DMS153 treated with DMSO at 0.1 percent for 48 hours (cell line): Measurements from ENCODE around the gene COA1.
A peak's percentile ranks its signal among the peaks of the same experiment; 100 is the strongest.

Experiments used
- DNase-seq: peaks from one replicate; lab custom pipeline; 2025; ENCODE audit not compliant: unreplicated experiment; lab: John Stamatoyannopoulos, UW

COA1 gene

GRCh38 chr7:43656997-43657396 is 72.3 kb downstream of the COA1 start:
- no peak for DNase-seq

DNA sequence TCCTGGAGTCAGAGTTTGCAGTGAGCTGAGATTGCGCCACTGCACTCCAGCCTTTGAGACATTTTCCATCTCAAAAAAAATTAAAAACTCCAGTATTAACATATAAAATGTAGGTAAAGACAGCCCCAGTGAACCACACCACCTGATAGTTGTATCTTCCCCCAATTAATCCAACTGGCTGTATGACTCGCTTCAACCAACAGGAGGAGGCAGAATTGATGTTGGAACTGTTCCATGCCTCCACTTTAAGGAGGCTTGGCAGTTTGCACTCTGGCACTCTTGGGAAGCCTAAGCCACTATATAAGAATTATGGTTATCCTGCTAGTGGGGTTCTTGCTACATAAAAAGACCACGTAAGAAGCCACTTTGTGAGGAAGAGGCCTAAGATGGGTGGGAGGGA is 73.7 kb downstream of the COA1 start:
- no peak for DNase-seq

DNA sequence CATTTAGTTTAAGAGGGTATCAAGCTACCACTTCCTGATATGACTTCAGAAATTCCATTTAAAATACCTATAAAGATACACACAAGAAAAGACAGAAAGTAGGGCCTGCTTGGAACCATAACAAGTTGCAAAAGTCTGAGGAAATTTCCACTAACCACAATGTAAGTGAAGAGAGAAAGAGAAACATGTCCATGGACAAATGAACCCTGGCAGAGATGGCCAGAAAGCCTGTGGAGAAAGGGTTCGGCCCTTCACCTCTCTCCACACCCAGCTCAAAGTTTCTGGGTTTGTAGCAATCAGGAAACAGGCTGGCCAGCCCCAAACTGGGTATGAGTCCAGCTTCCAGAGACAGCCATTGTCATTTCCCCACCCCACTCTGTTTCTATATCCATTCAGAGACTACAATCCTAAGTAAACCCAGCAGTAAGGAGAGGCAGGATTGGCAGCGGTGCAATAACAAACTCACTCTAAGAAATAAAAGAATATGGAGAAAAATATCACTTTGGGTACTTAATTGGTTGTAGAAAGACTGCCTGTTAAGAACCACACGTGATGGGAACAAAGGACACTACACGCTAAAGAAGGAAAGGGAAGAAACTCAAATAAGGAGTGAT is 75.3 kb downstream of the COA1 start:
- DNase-seq: no peak

- no peak for DNase-seq
These were observed 75.9 kb downstream of the COA1 start for GRCh38 chr7:43653466-43653865.

DNA sequence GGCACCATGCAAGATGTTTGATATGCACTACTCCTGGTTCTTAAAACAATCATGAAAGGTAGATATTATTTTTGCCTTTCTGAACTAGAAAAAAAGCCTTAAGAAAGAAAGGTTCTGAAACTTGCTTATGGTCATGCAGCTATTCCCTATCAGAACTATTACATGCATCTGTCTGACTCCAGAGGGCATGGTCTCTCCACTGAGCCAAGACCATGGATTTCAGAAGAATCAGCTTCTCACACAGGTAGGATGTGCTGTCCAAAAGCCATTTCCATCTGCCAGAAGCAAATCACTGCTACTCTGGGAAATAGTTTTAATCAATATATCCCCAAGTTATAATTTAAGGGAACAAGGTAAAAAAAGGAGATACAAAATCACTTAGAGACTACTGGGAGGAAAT is 77.0 kb downstream of the COA1 start:
- DNase-seq: no peak

DNA sequence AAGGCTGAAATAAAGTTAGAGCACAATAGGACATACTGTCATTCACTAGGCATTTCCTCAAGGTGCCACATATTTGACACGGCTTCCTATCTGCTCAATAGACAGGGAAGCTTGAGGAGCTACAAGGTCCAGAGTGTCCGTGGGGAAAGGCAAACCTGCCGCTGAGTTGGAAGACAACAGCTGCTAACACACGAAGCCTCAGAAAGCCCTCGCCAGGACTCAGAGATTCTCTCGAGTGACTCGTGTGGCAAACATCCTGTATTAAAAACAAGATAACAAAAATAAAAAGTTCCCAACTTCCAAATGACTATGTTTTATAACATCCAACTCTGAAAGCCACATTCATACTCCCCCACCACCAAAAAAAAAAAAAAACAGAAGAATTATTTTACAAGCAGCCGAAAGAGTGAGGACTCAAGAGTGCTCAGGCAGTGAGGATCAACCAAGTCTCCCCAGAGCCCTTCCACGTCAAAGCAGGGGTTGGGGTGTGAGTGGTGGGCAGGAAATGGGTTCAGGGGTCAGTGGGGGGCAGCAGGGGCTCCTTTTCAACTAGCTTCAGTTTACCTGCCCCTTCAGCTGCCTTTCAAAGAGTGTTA is 78.8 kb downstream of the COA1 start:
- no peak for DNase-seq

DNA sequence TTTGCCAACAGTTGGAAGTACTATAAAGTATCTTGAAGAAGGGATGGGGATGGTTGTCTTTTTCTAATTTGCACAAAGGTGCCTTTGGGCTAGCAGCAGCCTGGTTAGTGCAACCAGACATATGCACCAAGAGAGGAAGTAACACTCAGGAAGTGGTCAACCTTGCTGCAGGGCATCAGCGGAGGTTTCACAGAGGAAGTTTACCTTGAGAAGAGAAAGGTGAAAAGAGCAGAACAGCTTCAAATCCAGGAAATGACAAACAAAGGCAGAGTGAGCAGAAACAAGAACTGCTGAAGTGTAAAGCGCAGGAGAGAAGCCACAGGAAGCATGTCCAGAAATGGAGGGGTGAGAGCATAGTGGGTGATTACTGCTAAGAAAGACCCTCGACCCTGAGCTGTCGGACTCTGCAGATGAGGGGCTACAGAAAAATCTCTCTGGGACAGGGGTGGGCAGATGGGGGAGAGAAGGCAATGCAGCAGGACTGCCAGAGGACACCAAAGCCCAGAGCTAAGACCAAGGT is 79.5 kb downstream of the COA1 start:
- peak; percentile 43 for DNase-seq

- peak; percentile 43 for DNase-seq
These were observed 80.6 kb downstream of the COA1 start for GRCh38 chr7:43648473-43649406.

DNA sequence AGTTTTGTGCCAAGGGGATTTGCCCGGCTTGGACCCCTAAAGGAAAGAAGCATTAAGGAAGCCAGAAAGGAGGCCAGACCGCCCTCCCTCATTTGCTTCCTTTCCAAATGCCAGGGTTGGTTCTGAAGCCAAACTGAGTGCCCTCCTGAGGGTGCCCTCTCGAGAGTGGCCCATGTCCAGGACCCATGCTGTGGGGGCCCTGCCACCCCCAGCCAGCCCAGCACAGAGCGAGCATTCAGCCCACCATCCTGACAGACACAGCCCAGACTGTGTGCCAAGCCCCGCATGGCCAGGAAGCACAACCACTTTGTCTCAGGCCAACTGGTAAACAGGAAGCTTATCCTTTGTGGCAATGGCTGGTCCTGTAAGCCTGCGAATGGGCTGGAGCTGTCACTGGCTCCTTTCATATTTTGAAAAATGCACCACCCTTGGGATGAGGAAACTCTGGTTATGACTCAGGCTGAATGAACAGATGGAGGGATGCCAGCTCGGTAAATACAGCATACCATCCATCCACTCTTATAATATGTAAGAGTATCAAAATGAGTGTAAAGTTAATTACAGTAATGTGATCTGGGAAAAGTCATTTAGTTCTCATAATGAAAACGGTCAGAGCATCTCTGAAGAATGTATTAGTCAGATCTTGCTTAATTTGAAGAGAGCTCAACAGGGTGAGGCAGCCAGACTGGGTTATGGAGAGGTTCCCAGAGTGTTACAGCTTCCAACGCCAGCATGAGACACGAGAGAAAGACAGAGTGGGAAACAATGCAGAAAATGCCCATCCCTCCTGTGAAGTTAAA is 81.5 kb downstream of the COA1 start:
- peak; percentile 95 for DNase-seq

GRCh38 chr7:43647339-43647672 is 82.0 kb downstream of the COA1 start:
- peak; percentile 34 for DNase-seq

GRCh38 chr7:43646603-43647338 is 82.6 kb downstream of the COA1 start:
- no peak for DNase-seq

DNA sequence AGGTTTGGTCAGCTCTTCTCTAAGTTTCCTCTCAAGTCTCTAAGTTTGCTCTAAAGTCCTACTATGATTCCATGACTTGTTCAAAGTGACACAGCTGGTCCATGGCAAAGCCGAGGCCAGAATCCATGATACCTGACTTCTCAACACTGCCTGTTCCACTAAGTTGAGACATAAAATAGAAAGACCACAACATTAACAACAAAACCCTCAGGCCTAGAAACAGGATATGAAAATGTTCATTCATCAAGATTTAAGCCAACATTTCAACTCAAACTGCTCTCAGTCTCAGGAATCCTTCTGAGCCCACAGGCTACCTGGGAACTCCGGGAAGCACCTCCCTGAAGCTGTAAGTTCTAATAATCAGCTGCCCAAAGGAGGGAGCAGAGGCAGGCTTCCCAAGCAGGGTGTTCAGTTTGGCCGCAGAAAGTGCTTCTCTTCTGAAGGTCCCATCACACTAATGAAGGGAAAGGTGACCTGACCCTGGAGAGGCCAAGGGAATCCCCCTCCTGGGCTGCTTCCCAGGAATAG is 83.6 kb downstream of the COA1 start:
- DNase-seq: no peak

GRCh38 chr7:43643846-43644245 is 85.5 kb downstream of the COA1 start:
- DNase-seq: no peak

DNA sequence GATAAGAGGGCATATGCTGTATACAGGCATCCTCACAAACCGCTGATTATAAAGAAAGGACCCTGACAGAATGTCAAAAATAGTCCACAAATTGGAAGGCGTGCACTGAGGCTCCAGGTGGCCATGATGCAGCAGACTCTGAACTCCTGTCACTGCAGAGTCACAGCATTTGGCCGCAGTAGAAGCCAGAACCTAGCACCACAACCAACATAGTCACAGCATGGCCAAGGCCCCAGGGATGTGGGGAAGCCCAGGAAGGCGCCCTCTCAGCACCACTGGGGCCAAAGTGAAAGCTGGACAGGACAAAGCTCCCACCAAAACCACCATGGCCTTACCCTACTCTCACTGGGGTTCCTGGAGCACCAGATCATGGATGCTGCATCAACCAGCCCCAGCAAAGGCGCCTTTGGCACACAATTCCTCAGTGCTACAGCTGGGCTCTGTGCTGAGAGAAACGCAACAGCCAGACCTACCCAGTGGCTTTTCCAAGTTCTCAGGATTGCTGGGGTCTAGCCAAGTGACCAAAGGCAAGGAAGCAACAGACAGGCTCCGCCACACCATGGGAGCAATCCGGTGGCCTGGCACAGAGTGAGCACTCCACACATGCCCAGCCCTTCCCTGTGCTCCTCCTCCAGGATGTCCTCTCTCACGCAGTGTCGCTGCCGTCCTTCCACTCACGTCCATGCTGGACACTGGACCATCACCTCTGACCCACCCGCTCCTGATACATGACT is 86.3 kb downstream of the COA1 start:
- no peak for DNase-seq

DNA sequence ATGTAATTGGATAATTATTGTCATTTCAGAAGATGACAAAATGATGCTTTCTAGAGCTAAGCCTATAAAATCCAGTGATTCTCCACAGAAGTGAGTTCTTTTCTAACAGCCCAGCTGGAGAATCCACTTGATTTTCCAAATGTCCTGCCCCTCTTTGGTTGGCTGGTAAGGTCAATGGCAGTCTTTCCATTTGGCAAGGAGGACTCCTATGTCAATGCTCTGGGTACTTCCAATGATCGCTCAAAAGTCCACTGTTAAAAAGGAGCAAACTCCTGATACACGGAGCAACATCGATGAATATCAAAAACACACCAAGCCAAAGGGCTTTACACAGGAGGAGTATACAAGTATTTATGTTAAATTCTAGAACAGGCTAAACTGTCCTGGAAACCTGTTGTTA is 88.6 kb downstream of the COA1 start:
- no peak for DNase-seq

DNA sequence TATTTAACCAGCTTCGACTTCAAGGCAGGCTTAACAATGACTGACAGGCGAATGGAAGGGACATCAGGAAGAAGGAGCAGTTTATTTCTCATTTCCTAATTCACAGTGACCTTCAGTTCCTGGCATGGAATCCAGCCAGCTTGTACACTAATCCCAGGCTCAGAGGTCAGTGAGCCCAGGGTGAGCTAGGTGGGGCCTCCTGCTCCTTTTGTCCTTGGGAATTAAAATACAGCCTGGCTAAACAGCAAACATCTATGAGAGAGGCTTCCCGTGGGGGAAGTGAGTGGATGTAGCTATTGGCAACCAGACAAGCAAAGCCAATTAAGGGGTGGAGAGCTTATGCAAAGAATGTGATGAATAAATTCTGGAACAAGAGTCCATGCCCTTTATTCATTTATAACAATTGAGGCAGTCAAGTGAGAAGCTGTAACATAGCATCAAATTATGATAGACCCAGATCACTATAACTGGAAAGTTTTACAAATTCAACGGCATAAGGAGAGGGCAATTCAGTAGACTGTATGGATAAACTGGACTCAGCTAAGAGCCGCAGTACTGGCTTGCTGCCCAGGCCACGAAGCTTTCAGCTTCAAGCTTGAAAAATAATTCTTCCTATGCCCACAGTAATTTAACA is 89.3 kb downstream of the COA1 start:
- DNase-seq: peak; percentile 97

DNA sequence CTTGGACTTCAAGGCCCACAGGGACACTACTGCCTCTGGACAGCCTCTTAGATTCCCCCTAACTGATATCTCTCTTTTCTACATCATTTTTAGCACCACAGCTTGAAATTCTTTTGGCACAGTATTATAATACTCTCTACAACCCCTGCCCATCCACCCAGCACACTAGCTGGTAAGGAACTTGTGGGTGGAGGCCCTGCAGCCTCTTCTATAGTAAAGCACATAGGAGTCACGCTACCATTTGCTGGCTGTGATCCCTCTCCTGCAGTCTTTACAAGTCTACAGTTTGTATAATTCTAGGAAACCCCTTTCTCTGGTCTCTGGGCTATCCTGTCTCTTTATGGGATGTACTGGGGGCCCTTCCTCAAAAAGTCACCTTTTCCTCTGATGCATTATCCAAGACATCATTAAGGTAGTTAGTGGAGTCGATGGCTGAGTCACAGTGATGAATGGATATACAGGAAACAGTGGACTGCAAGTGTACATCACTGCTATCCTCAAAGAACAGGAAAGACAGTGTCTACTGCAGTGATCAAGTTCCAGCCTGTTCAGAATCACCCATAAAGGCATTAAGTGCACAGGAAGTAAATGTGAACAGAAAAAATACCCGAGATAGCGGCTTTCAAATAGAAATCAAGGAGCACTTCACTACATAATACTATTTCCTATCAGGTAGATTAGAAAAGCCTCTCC is 92.1 kb downstream of the COA1 start:
- DNase-seq: peak; percentile 73

- no peak for DNase-seq
These were observed 93.2 kb downstream of the COA1 start for GRCh38 chr7:43636093-43636492.

GRCh38 chr7:43634384-43634783 is 94.9 kb downstream of the COA1 start:
- no peak for DNase-seq
